ENCODE results near the gene DIPK1B.
"Not testable (repeated sequence)": the region's sequence is repeated elsewhere in the genome, so short reads cannot be mapped to it uniquely, and the experiment has no call there.

DIPK1B gene

GRCh38 chr9:136755302-136756133 is 43.1 kb downstream of the DIPK1B start:
- not testable (repeated sequence) for DNase-seq

GRCh38 chr9:136756134-136756438 is 43.7 kb downstream of the DIPK1B start:
- no peak for DNase-seq

GRCh38 chr9:136756836-136757235 is 44.5 kb downstream of the DIPK1B start:
- DNase-seq: no peak

GRCh38 chr9:136757328-136757727 is 45.0 kb downstream of the DIPK1B start:
- no peak for DNase-seq

- no peak for DNase-seq
These were observed 45.4 kb downstream of the DIPK1B start for GRCh38 chr9:136757751-136758140.

- DNase-seq: no peak
These were observed 46.6 kb downstream of the DIPK1B start for GRCh38 chr9:136759001-136759400.

GRCh38 chr9:136759436-136760325 is 47.3 kb downstream of the DIPK1B start:
- DNase-seq: no peak

- no peak for DNase-seq
These were observed 48.1 kb downstream of the DIPK1B start for GRCh38 chr9:136760424-136760823.

GRCh38 chr9:136760834-136761544 is 48.6 kb downstream of the DIPK1B start:
- not testable (repeated sequence) for DNase-seq

GRCh38 chr9:136761545-136761981 is 49.2 kb downstream of the DIPK1B start:
- no peak for DNase-seq

- DNase-seq: no peak
These were observed 49.9 kb downstream of the DIPK1B start for GRCh38 chr9:136762221-136762691.

GRCh38 chr9:136762915-136763648 is 50.7 kb downstream of the DIPK1B start:
- peak; percentile 26 for DNase-seq

GRCh38 chr9:136763649-136764035 is 51.3 kb downstream of the DIPK1B start:
- DNase-seq: no peak

GRCh38 chr9:136764301-136764891 is 52.0 kb downstream of the DIPK1B start, which contains the start of gene LCN15:
LCN15 (minus strand) TSS chr9:136764518; CDS start chr9:136764488, 30 bp downstream.
- no peak for DNase-seq

GRCh38 chr9:136765041-136765440 is 52.7 kb downstream of the DIPK1B start:
- no peak for DNase-seq

GRCh38 chr9:136765745-136766409 is 53.5 kb downstream of the DIPK1B start:
- not testable (repeated sequence) for DNase-seq

- DNase-seq: peak; percentile 18
These were observed 54.2 kb downstream of the DIPK1B start for GRCh38 chr9:136766410-136767120.

GRCh38 chr9:136769710-136770191 is 57.4 kb downstream of the DIPK1B start:
- peak; percentile 43 for DNase-seq

GRCh38 chr9:136771907-136772415 is 59.6 kb downstream of the DIPK1B start:
- no peak for DNase-seq
